Liver (tissue), 9 donors: ENCODE data around the gene CTTN. TPM values are rescaled to one million over a fixed set of nuclear protein-coding genes. Genes with fewer than 3 reads are reported as not detected.

ENCODE experiments used
- DNase-seq: peaks from one replicate; pipeline ENCODE4 v3.0.0-alpha.2; 2017; ENCODE audit warnings: low spot score
- H3K27ac ChIP-seq, 2 donors: one replicate each; pipeline ENCODE4 v1.7.0; 2013; ENCODE audit warnings: inconsistent platforms in 2 of 2, low read length in 2 of 2, control low read depth in 1 of 2, low read depth in 1 of 2, mild to moderate bottlenecking in 1 of 2
- H3K27me3 ChIP-seq, 4 donors: one replicate each; pipeline versions ENCODE4 v1.6.1 to v1.7.0; 2013; ENCODE audit warnings: low read length in 3 of 4, inconsistent platforms in 1 of 4, mild to moderate bottlenecking in 1 of 4, moderate library complexity in 1 of 4; ENCODE audit not compliant: control insufficient read depth in 4 of 4, insufficient read depth in 4 of 4
- H3K36me3 ChIP-seq, 4 donors: one replicate each; pipeline versions ENCODE4 v1.6.1 to v1.7.0; 2013; ENCODE audit warnings: low read length in 3 of 4, mild to moderate bottlenecking in 3 of 4, low read depth in 1 of 4, moderate library complexity in 1 of 4; ENCODE audit not compliant: control insufficient read depth in 4 of 4, insufficient read depth in 3 of 4
- H3K4me1 ChIP-seq, 4 donors: one replicate each; pipeline versions ENCODE4 v1.6.1 to v1.7.0; 2013; ENCODE audit warnings: low read length in 3 of 4, mild to moderate bottlenecking in 3 of 4, moderate library complexity in 1 of 4; ENCODE audit not compliant: control insufficient read depth in 4 of 4, insufficient read depth in 4 of 4
- H3K4me3 ChIP-seq, 3 donors: one replicate each; pipeline versions ENCODE4 v1.6.1 to v1.7.0; 2013; ENCODE audit warnings: low read length in 3 of 3, control low read depth in 1 of 3, low read depth in 1 of 3, mild to moderate bottlenecking in 1 of 3
- H3K9ac ChIP-seq, 2 donors: one replicate each; pipeline ENCODE4 v1.7.0; 2013; ENCODE audit warnings: low read length in 2 of 2, mild to moderate bottlenecking in 2 of 2, moderate library complexity in 2 of 2, control low read depth in 1 of 2, low read depth in 1 of 2
- H3K9me3 ChIP-seq, 4 donors: one replicate each; pipeline versions ENCODE4 v1.6.1 to v1.7.0; 2013; ENCODE audit warnings: low read length in 3 of 4; ENCODE audit not compliant: control insufficient read depth in 4 of 4
- ATF3 ChIP-seq: IDR thresholded peaks from 2 replicates; pipeline ENCODE4 v1.6.1; 2016; ENCODE audit warnings: antibody characterized with exemption
- CTCF ChIP-seq: fragments of 150-350 bp; IDR thresholded peaks from 2 replicates; pipeline ENCODE4 v1.5.1; 2017; ENCODE audit warnings: improper control_type of control experiment, low read depth, low read length; ENCODE audit not compliant: missing input control
- EGR1 ChIP-seq, 2 donors: IDR thresholded peaks; 2 replicates each; pipeline ENCODE4 v1.6.1; 2016 to 2018; ENCODE audit warnings: antibody characterized with exemption in 2 of 2, low read depth in 2 of 2
- FOXA1 ChIP-seq: IDR thresholded peaks from 2 replicates; pipeline ENCODE4 v1.6.1; 2016; ENCODE audit warnings: antibody characterized with exemption
- FOXA2 ChIP-seq: IDR thresholded peaks from 2 replicates; pipeline ENCODE4 v1.6.1; 2016; ENCODE audit warnings: antibody characterized with exemption
- GABPA ChIP-seq, 2 donors: IDR thresholded peaks in 1 of 2; conservative IDR thresholded peaks in 1 of 2; 2 replicates each; pipeline ENCODE4 v1.6.1; 2016; ENCODE audit warnings: antibody characterized with exemption in 2 of 2, mild to moderate bottlenecking in 1 of 2, moderate library complexity in 1 of 2
- HNF4A ChIP-seq, 2 donors: conservative IDR thresholded peaks; 2 replicates each; pipeline ENCODE4 v1.6.1; 2016; ENCODE audit warnings: antibody characterized with exemption in 2 of 2, mild to moderate bottlenecking in 2 of 2
- HNF4G ChIP-seq: IDR thresholded peaks from 2 replicates; pipeline ENCODE4 v1.6.1; 2016; ENCODE audit warnings: antibody characterized with exemption
- JUND ChIP-seq, 2 donors: IDR thresholded peaks; 2 replicates each; pipeline ENCODE4 v1.6.1; 2016; ENCODE audit warnings: antibody characterized with exemption in 2 of 2
- MAX ChIP-seq: IDR thresholded peaks from 2 replicates; pipeline ENCODE4 v1.6.1; 2016; ENCODE audit warnings: antibody characterized with exemption
- NR2F2 ChIP-seq: IDR thresholded peaks from 2 replicates; pipeline ENCODE4 v1.6.1; 2016; ENCODE audit warnings: antibody characterized with exemption
- RAD21 ChIP-seq, 2 donors: IDR thresholded peaks; 2 replicates each; pipeline ENCODE4 v1.6.1; 2016; ENCODE audit warnings: antibody characterized with exemption in 2 of 2, mild to moderate bottlenecking in 2 of 2
- REST ChIP-seq: IDR thresholded peaks from 2 replicates; pipeline ENCODE4 v1.6.1; 2016; ENCODE audit warnings: antibody characterized with exemption, mild to moderate bottlenecking
- RXRA ChIP-seq, 2 donors: IDR thresholded peaks; 2 replicates each; pipeline ENCODE4 v1.6.1; 2017 to 2018; ENCODE audit warnings: antibody characterized with exemption in 2 of 2, mild to moderate bottlenecking in 1 of 2
- SP1 ChIP-seq: IDR thresholded peaks from 2 replicates; pipeline ENCODE4 v1.6.1; 2018; ENCODE audit warnings: antibody characterized with exemption, mild to moderate bottlenecking
- TAF1 ChIP-seq: conservative IDR thresholded peaks from 2 replicates; pipeline ENCODE4 v1.6.1; 2016; ENCODE audit warnings: antibody characterized with exemption, mild to moderate bottlenecking
- YY1 ChIP-seq: IDR thresholded peaks from 2 replicates; pipeline ENCODE4 v1.6.1; 2016; ENCODE audit warnings: antibody characterized with exemption, mild to moderate bottlenecking
- ZBTB33 ChIP-seq: IDR thresholded peaks from 2 replicates; pipeline ENCODE4 v1.6.1; 2016; ENCODE audit warnings: antibody characterized with exemption
- WGBS: extraction: QIAGEN DNeasy Blood & Tissue Kit; methylation state at CpG from one replicate; pipeline ENCODE4 v1.1.7; 2013; 5-methylcytosine and 5-hydroxymethylcytosine counted together
- polyA plus RNA-seq, 2 donors: library from polyadenylated mRNA; stranded (reverse) in 1 of 2; unstranded in 1 of 2; fragments of 200-250 nt in 1 of 2; fragments of >200 nt in 1 of 2; fragmentation: Nextera tagmentation in 1 of 2; extraction: Ambion mirVana in 1 of 2; gene quantifications; one replicate each; pipeline versions ENCODE4 v1.2.1 to v1.2.3, GENCODE V29; 2013 to 2015
- total RNA-seq, 2 donors: library from RNA; depleted of rRNA; stranded (reverse); fragments of >200 nt; gene quantifications; one replicate each; pipeline ENCODE4 v1.2.3, GENCODE V29; 2014
- donor health status: healthy.
- donor health status: healthy.
- donor health status: healthy.
- donor health status: healthy.
- donor health status: healthy.

CTTN gene
- total and polyA plus RNA-seq, 4 donors: 38.7 to 136 (median 45.4) TPM

- Histone ChIP-seq H3K27me3 (no peaks in the 10 kb centered on the region), H3K9ac (no peak overlapping the region), H3K9me3 (no peaks in the 10 kb centered on the region), H3K36me3 (peaks cover 13 to 75% (median 30%) of the 10 kb centered on the region in 4 donors), H3K4me3 (no peak overlapping the region), H3K27ac (no peak overlapping the region), H3K4me1 (peaks cover 0 to 4% (median 0%) of the 10 kb centered on the region in 4 donors)
- 96% methylated on average over 13 of the region's 13 CpGs for WGBS
- TF ChIP-seq GABPA (IDR thresholded peaks at IDR 0.05 in 1 of 2, conservative IDR thresholded peaks at IDR 0.05 in 1 of 2) (no peak), MAX (no peak), FOXA2 (no peak), CTCF (no peak)
- DNase-seq: no peak
Observed at GRCh38 chr11:70433526-70433925, 35.2 kb downstream of the CTTN start.

- Histone ChIP-seq H3K4me1 (peaks cover 0 to 4% (median 0%) of the 10 kb centered on the region in 4 donors), H3K9me3 (no peaks in the 10 kb centered on the region), H3K4me3 (no peak overlapping the region), H3K9ac (no peak overlapping the region), H3K36me3 (peaks cover 13 to 70% (median 29%) of the 10 kb centered on the region in 4 donors), H3K27me3 (no peaks in the 10 kb centered on the region), H3K27ac (no peak overlapping the region)
- TF ChIP-seq FOXA1 (no peak), TAF1 (no peak), MAX (no peak), CTCF (no peak), YY1 (no peak), JUND (IDR thresholded peaks at IDR 0.05) (no peak), RAD21 (IDR thresholded peaks at IDR 0.05) (no peak), RXRA (IDR thresholded peaks at IDR 0.05) (no peak), GABPA (IDR thresholded peaks at IDR 0.05 in 1 of 2, conservative IDR thresholded peaks at IDR 0.05 in 1 of 2) (no peak), SP1 (no peak), FOXA2 (no peak), NR2F2 (no peak), HNF4G (no peak), HNF4A (conservative IDR thresholded peaks at IDR 0.05) (no peak), ATF3 (no peak), REST (no peak), ZBTB33 (no peak), EGR1 (IDR thresholded peaks at IDR 0.05; ENCODE audit: low read depth in 2 of 2) (no peak)
- WGBS: 92% methylated on average over 36 of the region's 36 CpGs
- no peak for DNase-seq
Observed at GRCh38 chr11:70433966-70434812, 35.9 kb downstream of the CTTN start.
